HEK293 (cell line): ENCODE data around the gene ARSD.
"Not testable (repeated sequence)": the region's sequence is repeated elsewhere in the genome, so short reads cannot be mapped to it uniquely, and the experiment has no call there.

Experiments used
- GLI4 ChIP-seq: fragments of 450-650 bp; formaldehyde crosslinking; IDR thresholded peaks from 2 replicates; pipeline ENCODE4 v1.5.1; 2016; ENCODE audit warnings: missing biosample characterization, missing genetic modification characterization
- ZBTB17 ChIP-seq: fragments of 450-650 bp; formaldehyde crosslinking; IDR thresholded peaks from 2 replicates; pipeline ENCODE4 v1.5.1; 2016; ENCODE audit warnings: missing biosample characterization, missing genetic modification characterization
- ZEB2 ChIP-seq: fragments of 450-650 bp; formaldehyde crosslinking; IDR thresholded peaks from 2 replicates; pipeline ENCODE4 v1.5.1; 2016; ENCODE audit warnings: missing biosample characterization, missing genetic modification characterization
- ZFHX2 ChIP-seq: fragments of 450-650 bp; formaldehyde crosslinking; conservative IDR thresholded peaks from 2 replicates; pipeline ENCODE4 v1.5.1; 2016; ENCODE audit warnings: missing biosample characterization, missing genetic modification characterization
- ZNF221 ChIP-seq: fragments of 450-650 bp; formaldehyde crosslinking; IDR thresholded peaks from 2 replicates; pipeline ENCODE4 v1.5.1; 2017; ENCODE audit warnings: missing biosample characterization, missing genetic modification characterization, borderline replicate concordance
- ZNF560 ChIP-seq: fragments of 450-650 bp; formaldehyde crosslinking; IDR thresholded peaks from 2 replicates; pipeline ENCODE4 v1.5.1; 2017; ENCODE audit warnings: missing biosample characterization, missing genetic modification characterization, borderline replicate concordance
- ZNF561 ChIP-seq: fragments of 450-650 bp; IDR thresholded peaks from 2 replicates; pipeline ENCODE4 v1.5.1; 2018; ENCODE audit warnings: missing biosample characterization, missing genetic modification characterization, borderline replicate concordance
- TF ChIP-seq, protein P1 (sequence below): fragments of 450-650 bp; formaldehyde crosslinking; IDR thresholded peaks from 2 replicates; pipeline ENCODE4 v1.5.1; 2016; ENCODE audit warnings: missing biosample characterization, missing genetic modification characterization
- TF ChIP-seq, protein P2 (sequence below): fragments of 450-650 bp; formaldehyde crosslinking; optimal IDR thresholded peaks from 2 replicates; pipeline ENCODE3; 2016; ENCODE audit warnings: missing biosample characterization, mild to moderate bottlenecking, missing genetic modification characterization
- TF ChIP-seq, protein P3 (sequence below): fragments of 450-650 bp; formaldehyde crosslinking; IDR thresholded peaks from 2 replicates; pipeline ENCODE4 v1.5.1; 2016; ENCODE audit warnings: missing biosample characterization, missing genetic modification characterization, low read depth
- TF ChIP-seq, protein P4 (sequence below): IDR thresholded peaks from 2 replicates; pipeline ENCODE4 v1.6.1; 2011; ENCODE audit warnings: mild to moderate bottlenecking, low read depth, low read length, borderline replicate concordance
- TF ChIP-seq, protein P5 (sequence below): fragments of 450-650 bp; formaldehyde crosslinking; IDR thresholded peaks from 2 replicates; pipeline ENCODE4 v1.5.1; 2017; ENCODE audit warnings: missing biosample characterization, missing genetic modification characterization

DNA sequence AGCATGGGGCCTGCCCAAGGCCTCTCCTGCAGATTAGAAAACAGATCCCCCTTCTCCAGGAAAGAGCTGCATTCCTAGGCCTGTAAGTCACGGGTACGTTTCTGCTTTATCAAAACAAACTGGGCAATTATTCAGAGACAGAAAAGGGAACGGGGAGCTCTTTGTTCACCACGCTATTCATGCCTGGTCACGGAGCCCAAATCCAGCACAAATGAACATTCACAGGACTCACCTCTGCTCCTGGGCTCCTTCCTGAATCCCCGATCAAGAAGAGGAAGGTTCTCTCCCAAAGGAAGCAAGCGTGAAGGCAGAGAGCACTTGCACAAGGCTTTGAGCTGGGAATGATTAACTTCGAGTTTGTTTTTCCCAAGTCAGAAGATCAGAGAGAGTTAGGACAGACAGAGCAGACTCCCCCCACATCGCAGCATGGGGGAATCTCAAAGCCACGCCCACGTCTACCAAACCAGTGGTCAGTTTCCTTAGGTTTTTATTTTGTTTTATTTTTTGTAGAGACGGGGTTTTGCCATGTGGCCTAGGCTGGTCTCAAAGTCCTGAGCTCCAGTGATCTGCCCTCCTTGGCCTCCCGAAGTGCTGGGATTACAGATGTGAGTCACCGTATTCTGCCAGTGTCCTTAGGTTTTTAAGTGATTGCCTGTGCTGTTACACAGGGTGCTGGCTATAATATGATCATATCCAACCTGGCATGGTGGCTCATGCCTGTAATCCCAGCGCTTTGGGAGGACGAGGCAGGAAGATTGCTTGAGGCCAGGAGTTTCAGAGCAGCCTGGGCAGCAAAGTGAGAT, 35.1 kb upstream of the ARSD start:
- not testable (repeated sequence) for TF ChIP-seq ZFHX2; ZNF561 (tag by site-specific recombination); GLI4 (tag by site-specific recombination); ZEB2; ZNF221 (tag by site-specific recombination); ZBTB17 (tag by site-specific recombination); ZNF560 (tag by site-specific recombination)
- TF ChIP-seq, protein P1, sequence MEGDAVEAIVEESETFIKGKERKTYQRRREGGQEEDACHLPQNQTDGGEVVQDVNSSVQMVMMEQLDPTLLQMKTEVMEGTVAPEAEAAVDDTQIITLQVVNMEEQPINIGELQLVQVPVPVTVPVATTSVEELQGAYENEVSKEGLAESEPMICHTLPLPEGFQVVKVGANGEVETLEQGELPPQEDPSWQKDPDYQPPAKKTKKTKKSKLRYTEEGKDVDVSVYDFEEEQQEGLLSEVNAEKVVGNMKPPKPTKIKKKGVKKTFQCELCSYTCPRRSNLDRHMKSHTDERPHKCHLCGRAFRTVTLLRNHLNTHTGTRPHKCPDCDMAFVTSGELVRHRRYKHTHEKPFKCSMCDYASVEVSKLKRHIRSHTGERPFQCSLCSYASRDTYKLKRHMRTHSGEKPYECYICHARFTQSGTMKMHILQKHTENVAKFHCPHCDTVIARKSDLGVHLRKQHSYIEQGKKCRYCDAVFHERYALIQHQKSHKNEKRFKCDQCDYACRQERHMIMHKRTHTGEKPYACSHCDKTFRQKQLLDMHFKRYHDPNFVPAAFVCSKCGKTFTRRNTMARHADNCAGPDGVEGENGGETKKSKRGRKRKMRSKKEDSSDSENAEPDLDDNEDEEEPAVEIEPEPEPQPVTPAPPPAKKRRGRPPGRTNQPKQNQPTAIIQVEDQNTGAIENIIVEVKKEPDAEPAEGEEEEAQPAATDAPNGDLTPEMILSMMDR (tag by site-specific recombination): not testable (repeated sequence)
- TF ChIP-seq, protein P2, sequence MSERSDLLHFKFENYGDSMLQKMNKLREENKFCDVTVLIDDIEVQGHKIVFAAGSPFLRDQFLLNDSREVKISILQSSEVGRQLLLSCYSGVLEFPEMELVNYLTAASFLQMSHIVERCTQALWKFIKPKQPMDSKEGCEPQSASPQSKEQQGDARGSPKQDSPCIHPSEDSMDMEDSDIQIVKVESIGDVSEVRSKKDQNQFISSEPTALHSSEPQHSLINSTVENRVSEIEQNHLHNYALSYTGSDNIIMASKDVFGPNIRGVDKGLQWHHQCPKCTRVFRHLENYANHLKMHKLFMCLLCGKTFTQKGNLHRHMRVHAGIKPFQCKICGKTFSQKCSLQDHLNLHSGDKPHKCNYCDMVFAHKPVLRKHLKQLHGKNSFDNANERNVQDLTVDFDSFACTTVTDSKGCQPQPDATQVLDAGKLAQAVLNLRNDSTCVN (tag by site-specific recombination): not testable (repeated sequence)
- TF ChIP-seq, protein P3, sequence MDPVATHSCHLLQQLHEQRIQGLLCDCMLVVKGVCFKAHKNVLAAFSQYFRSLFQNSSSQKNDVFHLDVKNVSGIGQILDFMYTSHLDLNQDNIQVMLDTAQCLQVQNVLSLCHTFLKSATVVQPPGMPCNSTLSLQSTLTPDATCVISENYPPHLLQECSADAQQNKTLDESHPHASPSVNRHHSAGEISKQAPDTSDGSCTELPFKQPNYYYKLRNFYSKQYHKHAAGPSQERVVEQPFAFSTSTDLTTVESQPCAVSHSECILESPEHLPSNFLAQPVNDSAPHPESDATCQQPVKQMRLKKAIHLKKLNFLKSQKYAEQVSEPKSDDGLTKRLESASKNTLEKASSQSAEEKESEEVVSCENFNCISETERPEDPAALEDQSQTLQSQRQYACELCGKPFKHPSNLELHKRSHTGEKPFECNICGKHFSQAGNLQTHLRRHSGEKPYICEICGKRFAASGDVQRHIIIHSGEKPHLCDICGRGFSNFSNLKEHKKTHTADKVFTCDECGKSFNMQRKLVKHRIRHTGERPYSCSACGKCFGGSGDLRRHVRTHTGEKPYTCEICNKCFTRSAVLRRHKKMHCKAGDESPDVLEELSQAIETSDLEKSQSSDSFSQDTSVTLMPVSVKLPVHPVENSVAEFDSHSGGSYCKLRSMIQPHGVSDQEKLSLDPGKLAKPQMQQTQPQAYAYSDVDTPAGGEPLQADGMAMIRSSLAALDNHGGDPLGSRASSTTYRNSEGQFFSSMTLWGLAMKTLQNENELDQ (tag by site-specific recombination): not testable (repeated sequence)
- TF ChIP-seq, protein P4, sequence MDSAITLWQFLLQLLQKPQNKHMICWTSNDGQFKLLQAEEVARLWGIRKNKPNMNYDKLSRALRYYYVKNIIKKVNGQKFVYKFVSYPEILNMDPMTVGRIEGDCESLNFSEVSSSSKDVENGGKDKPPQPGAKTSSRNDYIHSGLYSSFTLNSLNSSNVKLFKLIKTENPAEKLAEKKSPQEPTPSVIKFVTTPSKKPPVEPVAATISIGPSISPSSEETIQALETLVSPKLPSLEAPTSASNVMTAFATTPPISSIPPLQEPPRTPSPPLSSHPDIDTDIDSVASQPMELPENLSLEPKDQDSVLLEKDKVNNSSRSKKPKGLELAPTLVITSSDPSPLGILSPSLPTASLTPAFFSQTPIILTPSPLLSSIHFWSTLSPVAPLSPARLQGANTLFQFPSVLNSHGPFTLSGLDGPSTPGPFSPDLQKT: not testable (repeated sequence)
- TF ChIP-seq, protein P5, sequence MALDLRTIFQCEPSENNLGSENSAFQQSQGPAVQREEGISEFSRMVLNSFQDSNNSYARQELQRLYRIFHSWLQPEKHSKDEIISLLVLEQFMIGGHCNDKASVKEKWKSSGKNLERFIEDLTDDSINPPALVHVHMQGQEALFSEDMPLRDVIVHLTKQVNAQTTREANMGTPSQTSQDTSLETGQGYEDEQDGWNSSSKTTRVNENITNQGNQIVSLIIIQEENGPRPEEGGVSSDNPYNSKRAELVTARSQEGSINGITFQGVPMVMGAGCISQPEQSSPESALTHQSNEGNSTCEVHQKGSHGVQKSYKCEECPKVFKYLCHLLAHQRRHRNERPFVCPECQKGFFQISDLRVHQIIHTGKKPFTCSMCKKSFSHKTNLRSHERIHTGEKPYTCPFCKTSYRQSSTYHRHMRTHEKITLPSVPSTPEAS (tag by site-specific recombination): not testable (repeated sequence)
